ENCODE results near the gene L1CAM.

- no peak for TF ChIP-seq HOXB5 (CRISPR knock-in tag; IDR thresholded peaks at IDR 0.05)
- TF ChIP-seq KDM5A (IDR thresholded peaks at IDR 0.05), result no peak
- no peak for TF ChIP-seq EP300 (IDR thresholded peaks at IDR 0.05)
- TF ChIP-seq, protein P1, sequence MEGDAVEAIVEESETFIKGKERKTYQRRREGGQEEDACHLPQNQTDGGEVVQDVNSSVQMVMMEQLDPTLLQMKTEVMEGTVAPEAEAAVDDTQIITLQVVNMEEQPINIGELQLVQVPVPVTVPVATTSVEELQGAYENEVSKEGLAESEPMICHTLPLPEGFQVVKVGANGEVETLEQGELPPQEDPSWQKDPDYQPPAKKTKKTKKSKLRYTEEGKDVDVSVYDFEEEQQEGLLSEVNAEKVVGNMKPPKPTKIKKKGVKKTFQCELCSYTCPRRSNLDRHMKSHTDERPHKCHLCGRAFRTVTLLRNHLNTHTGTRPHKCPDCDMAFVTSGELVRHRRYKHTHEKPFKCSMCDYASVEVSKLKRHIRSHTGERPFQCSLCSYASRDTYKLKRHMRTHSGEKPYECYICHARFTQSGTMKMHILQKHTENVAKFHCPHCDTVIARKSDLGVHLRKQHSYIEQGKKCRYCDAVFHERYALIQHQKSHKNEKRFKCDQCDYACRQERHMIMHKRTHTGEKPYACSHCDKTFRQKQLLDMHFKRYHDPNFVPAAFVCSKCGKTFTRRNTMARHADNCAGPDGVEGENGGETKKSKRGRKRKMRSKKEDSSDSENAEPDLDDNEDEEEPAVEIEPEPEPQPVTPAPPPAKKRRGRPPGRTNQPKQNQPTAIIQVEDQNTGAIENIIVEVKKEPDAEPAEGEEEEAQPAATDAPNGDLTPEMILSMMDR (IDR thresholded peaks at IDR 0.05), result no peak
- TF ChIP-seq, protein P2, sequence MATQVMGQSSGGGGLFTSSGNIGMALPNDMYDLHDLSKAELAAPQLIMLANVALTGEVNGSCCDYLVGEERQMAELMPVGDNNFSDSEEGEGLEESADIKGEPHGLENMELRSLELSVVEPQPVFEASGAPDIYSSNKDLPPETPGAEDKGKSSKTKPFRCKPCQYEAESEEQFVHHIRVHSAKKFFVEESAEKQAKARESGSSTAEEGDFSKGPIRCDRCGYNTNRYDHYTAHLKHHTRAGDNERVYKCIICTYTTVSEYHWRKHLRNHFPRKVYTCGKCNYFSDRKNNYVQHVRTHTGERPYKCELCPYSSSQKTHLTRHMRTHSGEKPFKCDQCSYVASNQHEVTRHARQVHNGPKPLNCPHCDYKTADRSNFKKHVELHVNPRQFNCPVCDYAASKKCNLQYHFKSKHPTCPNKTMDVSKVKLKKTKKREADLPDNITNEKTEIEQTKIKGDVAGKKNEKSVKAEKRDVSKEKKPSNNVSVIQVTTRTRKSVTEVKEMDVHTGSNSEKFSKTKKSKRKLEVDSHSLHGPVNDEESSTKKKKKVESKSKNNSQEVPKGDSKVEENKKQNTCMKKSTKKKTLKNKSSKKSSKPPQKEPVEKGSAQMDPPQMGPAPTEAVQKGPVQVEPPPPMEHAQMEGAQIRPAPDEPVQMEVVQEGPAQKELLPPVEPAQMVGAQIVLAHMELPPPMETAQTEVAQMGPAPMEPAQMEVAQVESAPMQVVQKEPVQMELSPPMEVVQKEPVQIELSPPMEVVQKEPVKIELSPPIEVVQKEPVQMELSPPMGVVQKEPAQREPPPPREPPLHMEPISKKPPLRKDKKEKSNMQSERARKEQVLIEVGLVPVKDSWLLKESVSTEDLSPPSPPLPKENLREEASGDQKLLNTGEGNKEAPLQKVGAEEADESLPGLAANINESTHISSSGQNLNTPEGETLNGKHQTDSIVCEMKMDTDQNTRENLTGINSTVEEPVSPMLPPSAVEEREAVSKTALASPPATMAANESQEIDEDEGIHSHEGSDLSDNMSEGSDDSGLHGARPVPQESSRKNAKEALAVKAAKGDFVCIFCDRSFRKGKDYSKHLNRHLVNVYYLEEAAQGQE (IDR thresholded peaks at IDR 0.05), result no peak
- no peak for TF ChIP-seq POLR2A (IDR thresholded peaks at IDR 0.05; ENCODE audit: low read length)
- no peak for TF ChIP-seq CEBPB (IDR thresholded peaks at IDR 0.05)
Observed at GRCh38 chrX:153908219-153908860, 22.4 kb upstream of the L1CAM start.
